Hindlimb muscle (tissue), 1 donor: Measurements from ENCODE around the gene ABHD15. TPM values are rescaled to one million over a fixed set of nuclear protein-coding genes. Genes with fewer than 3 reads are reported as not detected.

Experiments used
- DNase-seq: peaks from one replicate; pipeline ENCODE4 v3.0.0-alpha.2; 2013
- polyA plus RNA-seq: library from polyadenylated mRNA; unstranded; fragments of 120-200 nt; gene quantifications from one replicate; pipeline ENCODE4 v1.2.1, GENCODE V29; 2013; ENCODE audit not compliant: insufficient read length

The ABHD15 gene, protein sequence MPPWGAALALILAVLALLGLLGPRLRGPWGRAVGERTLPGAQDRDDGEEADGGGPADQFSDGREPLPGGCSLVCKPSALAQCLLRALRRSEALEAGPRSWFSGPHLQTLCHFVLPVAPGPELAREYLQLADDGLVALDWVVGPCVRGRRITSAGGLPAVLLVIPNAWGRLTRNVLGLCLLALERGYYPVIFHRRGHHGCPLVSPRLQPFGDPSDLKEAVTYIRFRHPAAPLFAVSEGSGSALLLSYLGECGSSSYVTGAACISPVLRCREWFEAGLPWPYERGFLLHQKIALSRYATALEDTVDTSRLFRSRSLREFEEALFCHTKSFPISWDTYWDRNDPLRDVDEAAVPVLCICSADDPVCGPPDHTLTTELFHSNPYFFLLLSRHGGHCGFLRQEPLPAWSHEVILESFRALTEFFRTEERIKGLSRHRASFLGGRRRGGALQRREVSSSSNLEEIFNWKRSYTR
- polyA plus RNA-seq = 5.1 TPM

DNA sequence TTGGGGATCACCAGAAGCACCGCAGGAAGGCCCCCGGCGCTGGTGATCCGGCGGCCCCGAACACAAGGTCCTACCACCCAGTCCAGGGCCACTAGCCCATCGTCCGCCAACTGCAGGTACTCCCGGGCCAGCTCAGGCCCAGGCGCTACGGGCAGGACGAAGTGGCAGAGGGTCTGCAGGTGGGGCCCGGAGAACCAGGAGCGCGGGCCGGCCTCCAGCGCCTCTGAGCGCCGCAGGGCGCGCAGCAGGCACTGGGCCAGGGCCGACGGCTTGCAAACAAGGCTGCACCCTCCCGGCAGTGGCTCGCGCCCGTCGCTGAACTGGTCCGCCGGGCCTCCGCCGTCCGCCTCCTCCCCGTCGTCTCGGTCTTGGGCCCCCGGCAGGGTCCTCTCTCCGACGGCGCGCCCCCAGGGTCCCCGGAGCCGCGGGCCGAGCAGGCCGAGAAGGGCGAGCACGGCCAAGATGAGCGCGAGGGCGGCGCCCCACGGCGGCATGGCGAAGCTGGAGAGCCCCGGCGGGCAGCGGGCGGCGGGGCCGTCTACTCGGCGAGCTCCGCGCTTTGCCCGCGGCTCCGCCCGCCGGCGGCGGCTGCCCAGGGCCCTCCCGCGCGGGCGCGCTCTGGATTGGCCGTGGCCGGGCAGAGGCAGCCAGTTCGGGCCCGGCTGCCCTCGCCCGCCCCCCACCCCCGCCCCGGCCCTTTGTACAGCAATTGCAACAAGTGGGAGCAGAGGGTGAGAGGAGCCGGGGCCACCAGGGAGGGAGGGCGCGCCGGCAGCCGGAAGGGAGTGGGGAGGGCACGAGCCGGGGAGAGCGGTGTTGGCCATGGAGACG is at the start of gene ABHD15:
Gene ABHD15, minus strand, starts transcription at position 565 of the 831 bp plus-strand sequence. Its CDS starts 71 bp downstream, at position 494.
- peak; percentile 60 for DNase-seq

- peak; percentile 91 for DNase-seq
Observed at GRCh38 chr17:29615492-29616299, 48.9 kb upstream of the ABHD15 start.

DNA sequence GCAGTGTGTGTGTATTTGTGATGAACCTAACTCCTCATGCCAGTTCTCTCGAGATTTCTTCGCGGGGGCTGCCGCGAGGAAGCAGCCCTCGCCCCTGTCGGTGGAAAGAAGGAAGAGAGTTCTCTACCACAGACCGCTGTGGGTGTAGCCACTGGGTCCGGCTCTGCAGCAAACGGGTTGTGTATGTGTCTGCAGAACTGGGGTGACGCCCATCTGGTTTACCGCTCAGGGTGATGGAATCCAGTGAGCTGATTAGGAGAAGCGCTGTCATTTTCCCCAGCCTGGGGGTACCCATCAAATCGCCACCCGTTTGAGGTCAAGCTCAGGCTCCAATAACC is 48.2 kb upstream of the ABHD15 start:
- no peak for DNase-seq

DNA sequence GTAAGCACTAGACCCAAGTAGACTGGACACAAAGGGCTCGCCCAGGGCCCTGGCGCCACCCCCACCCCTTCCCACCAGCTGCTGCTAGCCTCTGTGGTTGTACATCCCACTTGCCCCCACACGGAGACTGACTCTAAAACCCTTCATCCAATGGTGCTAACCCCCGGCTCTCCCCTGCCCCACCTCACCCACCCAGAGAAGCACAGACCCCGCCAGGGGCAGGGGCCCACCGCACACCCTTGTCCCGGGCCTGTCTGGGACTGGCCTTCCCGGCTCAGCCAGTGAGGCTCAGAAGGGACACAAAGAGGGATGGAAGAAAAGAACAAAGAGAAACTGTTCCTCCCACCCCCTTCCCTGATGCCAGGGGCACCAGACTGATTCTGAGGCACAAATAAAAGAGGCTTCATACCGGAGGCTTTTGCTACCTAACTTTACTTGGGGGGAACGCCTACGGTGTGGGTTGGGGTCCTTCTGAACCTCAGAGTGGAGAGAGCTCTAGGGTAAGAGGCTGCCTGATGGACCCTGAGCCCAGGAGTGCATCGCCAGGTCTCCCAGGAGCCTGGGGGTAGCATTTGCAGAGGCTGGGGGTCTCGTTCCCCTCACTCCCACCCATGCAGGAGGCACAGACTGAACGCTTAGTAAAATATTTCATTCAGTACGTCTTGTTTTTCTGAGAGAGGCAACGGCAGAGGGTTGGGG is 47.7 kb upstream of the ABHD15 start:
- no peak for DNase-seq

GRCh38 chr17:29613856-29614255 is 47.0 kb upstream of the ABHD15 start:
- no peak for DNase-seq

- DNase-seq = peak; percentile 95
Observed at GRCh38 chr17:29613352-29613837, 46.6 kb upstream of the ABHD15 start.

- no peak for DNase-seq
Observed at GRCh38 chr17:29612404-29613280, 45.8 kb upstream of the ABHD15 start.

DNA sequence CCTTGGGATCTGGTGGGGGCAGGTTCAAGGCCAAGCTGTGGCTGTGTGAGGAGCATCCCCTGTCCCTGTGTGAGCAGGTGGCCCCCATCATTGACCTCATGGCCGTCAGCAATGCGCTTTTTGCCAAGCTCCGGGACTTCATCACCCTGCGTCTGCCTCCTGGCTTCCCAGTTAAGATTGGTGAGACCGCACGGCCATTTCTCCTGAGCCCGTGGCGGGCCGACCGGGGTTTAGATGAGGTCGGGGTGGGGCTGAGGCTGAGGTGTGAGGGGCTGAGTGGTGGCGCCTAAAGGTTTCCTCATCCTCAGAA is 45.2 kb upstream of the ABHD15 start:
- no peak for DNase-seq

- no peak for DNase-seq
Observed at GRCh38 chr17:29611351-29612093, 44.7 kb upstream of the ABHD15 start.

DNA sequence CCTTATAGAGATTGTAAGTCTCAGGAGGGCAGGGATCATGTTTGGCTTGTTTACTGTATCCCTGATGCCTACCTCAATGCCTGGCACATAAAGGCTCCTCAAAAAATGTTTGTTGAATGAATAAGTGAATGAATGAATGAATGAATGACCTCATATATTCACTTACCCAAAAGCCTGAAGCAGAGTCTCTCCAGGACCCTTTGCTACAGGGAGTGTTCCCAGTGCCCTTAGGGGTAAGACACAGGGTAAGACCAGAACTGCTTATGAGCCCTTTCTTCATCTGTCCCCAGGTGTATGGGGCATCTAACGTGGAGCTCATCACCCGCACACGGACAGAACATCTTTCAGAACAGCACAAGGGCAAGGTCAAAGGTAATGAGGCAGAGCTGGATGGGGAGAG is 43.6 kb upstream of the ABHD15 start:
- DNase-seq = no peak

- no peak for DNase-seq
Observed at GRCh38 chr17:29608986-29609385, 42.1 kb upstream of the ABHD15 start.

GRCh38 chr17:29607557-29608195 is 40.8 kb upstream of the ABHD15 start:
- DNase-seq = no peak

DNA sequence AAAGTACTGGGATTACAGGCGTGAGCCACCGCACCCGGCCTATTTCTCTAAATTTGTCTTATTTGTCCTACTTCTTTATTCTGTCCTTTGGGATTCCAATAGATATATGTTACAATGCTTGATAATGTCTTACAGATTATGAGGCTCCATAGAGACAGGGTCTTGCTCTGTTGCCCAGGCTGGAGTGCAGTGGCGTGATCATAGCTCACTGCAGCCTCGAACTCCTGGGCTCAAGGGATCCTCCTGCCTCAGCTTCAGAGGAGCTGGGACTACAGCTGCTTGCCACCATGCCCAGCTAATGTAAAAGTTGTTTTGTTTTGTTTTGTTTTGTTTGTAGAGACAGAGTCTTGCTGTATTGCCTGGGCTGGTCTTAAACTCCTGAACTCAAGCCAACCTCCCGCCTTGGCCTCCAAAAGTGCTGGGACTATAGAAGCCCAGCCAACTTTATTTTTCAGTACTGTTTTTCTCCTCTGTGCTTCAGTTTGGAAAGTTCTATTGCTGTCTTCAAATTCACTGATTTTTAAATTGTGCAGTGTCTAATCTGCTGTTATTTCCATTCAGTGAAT is 36.4 kb upstream of the ABHD15 start:
- no peak for DNase-seq

GRCh38 chr17:29597361-29598172 is 30.7 kb upstream of the ABHD15 start:
- DNase-seq = no peak

- DNase-seq = no peak
Observed at GRCh38 chr17:29596811-29597210, 30.0 kb upstream of the ABHD15 start.

GRCh38 chr17:29595943-29596774 is 29.3 kb upstream of the ABHD15 start:
- DNase-seq = no peak

- DNase-seq = no peak
Observed at GRCh38 chr17:29595107-29595942, 28.5 kb upstream of the ABHD15 start.
